GM12874 (cell line): ENCODE data around the gene ADAMTS1.

Experiments
- TF ChIP-seq, protein P1 (sequence below): IDR thresholded peaks from 2 replicates; pipeline ENCODE4 v1.5.1; 2011; ENCODE audit warnings: low read depth, mild to moderate bottlenecking, control low read depth, low read length, moderate library complexity; ENCODE audit not compliant: insufficient read depth

ADAMTS1 gene

DNA sequence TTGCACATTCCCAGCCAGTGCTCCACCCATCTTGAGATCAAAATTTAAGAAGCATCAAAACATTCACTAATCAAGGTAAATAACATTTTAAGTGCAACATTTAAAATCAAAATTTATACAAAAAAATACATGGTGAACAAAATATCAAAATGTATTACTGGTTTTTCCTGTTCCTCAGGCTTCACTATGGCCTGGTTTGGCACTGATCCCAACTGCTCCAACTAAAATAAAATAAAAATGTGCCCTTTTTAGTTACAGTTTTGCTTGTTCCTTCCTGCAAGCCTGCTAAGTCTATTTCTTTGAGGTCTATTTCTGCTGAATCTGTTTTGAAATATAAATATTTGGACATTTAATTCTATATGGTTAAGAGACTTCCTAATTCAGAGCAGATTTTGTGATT is 54.9 kb downstream of the ADAMTS1 start:
- TF ChIP-seq, protein P1, sequence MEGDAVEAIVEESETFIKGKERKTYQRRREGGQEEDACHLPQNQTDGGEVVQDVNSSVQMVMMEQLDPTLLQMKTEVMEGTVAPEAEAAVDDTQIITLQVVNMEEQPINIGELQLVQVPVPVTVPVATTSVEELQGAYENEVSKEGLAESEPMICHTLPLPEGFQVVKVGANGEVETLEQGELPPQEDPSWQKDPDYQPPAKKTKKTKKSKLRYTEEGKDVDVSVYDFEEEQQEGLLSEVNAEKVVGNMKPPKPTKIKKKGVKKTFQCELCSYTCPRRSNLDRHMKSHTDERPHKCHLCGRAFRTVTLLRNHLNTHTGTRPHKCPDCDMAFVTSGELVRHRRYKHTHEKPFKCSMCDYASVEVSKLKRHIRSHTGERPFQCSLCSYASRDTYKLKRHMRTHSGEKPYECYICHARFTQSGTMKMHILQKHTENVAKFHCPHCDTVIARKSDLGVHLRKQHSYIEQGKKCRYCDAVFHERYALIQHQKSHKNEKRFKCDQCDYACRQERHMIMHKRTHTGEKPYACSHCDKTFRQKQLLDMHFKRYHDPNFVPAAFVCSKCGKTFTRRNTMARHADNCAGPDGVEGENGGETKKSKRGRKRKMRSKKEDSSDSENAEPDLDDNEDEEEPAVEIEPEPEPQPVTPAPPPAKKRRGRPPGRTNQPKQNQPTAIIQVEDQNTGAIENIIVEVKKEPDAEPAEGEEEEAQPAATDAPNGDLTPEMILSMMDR, result no peak

DNA sequence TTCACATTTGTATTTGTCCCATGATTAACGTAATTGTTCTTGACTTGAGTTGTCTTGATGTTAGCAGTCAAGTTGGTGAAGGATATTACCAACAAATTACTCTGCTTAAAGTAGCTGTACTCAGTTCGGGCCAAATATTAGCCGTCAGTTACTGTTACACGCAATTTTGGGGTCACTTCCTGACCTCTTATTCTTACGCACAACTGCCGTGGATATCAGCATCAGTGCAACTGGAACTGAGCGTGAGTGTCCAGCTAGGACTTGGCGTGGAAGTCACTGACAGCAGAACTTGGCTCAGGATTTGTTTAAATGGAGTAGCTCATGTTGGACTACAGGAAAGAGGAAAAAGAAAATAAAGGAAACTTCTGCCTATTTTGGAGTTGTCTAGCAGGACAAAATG is 56.4 kb downstream of the ADAMTS1 start:
- TF ChIP-seq, protein P1, result no peak
